Bone marrow (tissue), 2 donors: ENCODE results near the gene PIN4.
"Not testable (repeated sequence)": the region's sequence is repeated elsewhere in the genome, so short reads cannot be mapped to it uniquely, and the experiment has no call there.

Source experiments
- DNase-seq, 2 donors: peaks; one replicate each; lab custom pipeline; 2025; lab: John Stamatoyannopoulos, UW

PIN4 gene

DNA sequence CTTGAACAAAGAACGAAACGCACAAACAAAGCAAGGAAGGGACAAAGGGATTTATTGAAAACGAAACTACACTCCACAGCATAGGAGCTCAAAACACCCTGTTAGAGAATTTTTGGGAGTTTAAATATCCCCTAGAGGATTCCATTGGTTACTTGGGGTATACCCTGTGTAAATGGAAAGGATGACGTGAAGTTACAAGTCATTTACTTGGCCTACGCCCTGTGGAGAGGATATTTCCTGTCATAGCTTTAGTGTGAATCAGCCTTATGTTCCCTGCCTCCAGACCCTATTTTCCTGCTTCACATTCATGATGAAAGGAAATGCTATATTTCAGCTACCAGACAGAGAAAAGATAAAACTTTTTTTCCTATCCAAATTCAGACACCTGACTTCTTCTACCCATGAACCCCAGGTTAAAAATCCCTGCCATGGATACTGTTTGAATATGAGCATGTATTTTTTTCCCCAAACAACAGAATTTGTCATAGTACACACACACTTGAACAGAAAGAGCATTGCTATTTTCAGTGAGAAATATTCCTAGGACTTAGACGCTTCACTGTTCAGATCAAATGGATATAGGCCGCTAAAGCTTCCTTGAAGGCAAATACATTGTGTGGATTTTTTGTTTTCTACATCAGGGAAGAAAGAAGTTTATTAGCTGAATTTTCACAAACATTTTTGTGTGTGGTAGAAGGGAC, 20.4 kb downstream of the PIN4 start:
- DNase-seq, result no peak

DNA sequence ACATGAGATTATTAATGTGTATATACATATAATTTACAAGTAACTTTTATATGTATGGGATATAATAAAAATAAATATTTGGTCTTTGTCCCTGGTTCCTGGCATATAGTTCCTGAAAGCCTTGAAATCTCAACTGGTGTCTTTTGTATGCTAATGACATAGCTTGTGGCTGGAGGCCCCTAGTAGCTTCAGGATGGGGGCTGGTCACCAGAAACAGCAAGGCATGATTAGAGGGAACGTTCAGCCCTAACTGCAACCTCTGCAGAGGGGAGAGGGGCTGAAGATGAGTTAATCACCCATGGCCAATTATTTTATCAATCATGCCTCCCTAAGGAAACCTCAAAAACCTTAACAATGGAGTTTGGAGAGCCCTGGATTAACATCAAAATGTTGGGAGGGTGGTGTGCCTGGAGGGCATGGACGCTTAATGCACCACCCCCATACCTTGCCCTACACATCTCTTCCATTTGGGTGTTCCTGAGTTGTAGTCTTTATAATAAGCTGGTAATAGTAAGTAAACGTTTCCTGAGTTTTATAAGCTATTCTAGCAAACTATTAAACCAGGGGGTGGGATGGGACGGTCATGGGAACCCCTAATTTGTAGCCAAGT, 21.3 kb downstream of the PIN4 start:
- DNase-seq, result no peak

DNA sequence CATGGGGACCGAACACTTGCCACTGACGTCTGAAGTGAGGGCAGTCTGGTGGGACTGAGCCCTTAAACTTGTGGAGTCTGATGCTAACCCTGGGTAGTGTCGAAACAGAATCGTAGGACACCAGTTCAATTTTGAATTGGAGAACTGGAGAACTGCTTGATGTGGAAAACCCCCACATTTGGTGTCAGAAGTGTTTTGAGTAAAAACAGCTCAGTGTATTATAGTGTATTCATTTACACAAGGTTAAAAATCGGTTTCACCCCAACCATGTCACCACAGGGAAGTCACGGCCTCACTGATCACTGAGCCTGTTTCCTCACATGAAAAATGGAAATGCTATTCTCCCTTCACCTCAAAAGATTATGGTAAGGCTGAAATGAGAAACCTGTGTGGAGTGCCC, 21.9 kb downstream of the PIN4 start:
- DNase-seq, result no peak

DNA sequence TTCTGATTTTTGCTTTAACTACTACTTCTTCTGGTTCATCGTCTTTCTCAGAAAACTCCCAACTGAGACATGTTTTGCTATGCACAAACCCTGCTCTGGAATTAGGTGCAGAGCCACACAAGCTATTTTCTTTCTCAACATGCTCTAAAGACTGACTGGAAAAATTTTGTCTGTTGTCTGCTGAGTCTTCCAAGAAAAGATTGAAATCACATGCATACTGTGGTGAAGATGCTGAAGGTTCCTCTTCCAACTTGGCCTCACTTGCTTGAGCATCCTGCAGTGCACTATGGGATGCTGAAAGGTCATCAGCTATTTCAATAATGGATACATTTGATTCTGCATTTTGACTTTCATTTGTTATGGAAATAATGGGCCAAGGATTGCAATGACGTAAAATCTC, 24.1 kb downstream of the PIN4 start:
- DNase-seq, result no peak

DNA sequence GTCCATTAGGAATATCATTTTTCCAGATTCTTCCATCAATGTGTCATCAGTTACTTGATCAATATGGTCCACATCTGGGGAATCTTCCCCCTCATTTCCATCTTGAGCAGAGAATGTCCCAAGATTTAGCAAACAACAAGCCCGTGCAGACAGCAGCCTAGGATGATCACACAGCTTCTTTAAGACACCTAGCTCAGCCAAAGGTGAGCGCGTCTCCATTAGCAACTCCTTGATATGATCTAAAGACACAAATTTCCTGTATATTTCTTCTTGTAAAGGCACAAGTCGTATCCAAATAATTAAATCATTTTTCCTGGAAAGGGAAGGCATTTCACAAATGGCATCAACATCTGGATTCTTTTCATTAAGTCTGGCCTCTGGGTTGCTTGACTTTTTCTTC, 25.8 kb downstream of the PIN4 start:
- DNase-seq, result no peak

DNA sequence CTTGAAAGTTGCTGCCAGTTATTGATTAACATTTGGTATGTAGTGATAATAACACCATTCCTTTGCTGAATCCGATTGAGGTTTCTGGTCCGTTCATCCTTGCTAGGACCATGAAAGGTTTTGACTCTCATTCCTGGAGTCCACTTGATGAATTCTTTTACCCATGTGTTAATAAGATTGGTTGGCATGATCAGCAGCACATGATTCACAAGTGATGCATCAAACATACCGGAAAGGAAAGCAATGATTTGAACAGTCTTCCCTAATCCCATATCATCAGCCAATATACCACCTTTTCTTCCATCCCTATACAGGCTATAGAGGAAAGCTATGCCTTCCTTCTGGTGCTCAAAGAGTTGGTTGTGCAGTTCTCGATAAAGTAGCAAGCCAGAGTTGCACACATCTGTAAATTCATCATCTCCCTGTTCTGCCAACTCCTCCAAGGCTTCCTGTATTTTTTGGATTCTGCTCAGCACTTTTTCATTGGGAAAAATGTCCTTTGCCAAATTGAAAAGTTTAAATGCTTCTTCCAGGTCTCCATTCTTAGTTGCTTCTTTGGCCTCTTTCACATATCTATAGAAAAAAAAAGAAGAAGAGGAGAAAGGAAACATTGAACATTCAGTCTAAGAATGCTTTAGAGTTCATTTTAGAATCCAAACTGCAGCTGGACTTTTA, 26.7 kb downstream of the PIN4 start:
- DNase-seq, result no peak

DNA sequence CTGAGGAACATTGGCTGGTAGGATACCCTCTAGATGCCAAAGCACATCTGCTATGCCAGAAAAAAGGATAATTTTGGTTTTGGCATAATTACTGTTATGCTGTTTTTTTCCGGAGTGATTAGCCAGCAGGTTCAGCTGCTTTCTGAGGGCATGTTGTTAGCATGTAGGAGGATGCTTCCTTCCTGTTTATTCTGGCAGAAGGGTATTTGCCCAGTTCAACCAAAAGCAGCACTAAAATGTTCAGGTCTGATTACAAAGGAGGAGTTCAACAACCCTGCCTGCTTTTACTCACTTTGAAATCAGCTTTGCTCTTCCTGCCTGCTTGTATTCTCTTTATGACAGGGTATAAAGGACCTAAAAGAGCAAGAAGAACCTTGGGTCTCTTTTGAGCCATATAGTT, 35.4 kb downstream of the PIN4 start:
- DNase-seq, result no peak

DNA sequence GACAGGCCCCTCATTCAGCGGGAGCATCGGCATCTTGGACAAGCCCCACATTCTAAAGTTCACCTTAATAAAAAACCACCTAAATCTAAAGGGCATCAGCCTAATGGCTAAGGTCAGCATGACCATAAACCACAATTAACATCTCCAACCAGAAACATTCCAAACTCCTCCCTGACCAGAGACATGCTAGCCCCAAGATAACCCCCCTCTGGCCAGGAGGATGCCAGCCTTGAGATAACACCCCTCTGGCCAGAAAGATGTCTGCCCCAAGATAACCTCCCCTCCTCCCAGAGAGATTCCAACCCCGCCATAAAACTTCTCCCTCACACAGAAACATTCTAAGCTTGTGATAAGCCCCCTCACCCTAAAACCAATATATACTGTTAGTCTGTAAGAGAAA, 38.8 kb downstream of the PIN4 start:
- not testable (repeated sequence) for DNase-seq

DNA sequence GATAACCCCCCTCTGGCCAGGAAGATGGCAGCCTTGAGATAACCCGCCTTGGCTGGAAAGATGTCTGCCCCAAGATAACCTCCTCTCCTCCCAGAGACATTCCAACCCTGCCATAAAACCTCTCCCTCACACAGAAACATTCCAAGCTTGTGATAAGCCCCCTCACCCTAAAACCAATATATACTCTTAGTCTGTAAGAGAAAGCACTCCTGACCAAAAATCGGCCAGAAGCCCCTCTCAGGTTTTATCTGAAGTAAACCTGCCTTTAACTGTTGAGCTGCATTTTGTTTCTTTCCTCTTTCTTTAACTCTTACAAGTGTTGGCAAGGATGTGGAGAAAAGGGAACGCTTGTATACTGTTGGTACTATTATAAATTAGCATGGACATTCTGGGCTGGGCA, 48.7 kb downstream of the PIN4 start:
- DNase-seq, result no peak

DNA sequence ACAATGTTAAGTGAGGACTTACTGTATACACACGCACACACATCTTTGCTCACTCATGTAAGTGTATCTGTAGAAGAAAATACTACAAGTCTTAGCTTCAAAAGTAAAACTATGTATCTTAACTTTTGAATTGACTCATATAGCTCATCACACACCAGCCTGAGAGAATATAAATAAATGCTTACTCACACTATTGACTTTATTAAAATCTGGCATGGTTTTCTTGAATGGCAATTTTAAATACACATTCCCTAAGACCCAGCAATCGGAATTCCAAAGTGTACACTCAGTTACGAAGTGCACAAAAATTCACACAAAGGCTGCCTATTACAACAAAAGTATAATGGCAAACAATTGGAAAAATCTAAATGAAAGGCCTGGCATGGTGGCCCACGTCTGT, 55.3 kb downstream of the PIN4 start:
- DNase-seq, result no peak

DNA sequence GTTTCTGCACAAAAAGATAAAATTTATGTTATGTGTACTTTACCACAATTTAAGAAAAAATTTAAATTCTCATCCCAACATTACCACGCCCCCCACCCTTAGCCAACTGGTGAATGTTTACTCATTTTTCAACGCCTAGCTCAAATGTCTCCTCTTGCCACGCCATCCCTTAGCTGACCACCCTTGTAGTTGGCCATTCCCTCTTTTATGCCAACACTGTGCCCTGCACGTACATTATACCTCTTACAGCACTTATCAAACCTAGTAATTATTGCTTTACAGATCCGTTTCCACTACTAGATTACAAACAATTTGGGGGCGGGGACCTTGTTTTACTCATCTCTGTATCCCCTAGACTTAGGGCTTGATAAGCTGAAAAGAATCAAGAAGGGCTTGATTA, 56.6 kb downstream of the PIN4 start:
- DNase-seq, result no peak

DNA sequence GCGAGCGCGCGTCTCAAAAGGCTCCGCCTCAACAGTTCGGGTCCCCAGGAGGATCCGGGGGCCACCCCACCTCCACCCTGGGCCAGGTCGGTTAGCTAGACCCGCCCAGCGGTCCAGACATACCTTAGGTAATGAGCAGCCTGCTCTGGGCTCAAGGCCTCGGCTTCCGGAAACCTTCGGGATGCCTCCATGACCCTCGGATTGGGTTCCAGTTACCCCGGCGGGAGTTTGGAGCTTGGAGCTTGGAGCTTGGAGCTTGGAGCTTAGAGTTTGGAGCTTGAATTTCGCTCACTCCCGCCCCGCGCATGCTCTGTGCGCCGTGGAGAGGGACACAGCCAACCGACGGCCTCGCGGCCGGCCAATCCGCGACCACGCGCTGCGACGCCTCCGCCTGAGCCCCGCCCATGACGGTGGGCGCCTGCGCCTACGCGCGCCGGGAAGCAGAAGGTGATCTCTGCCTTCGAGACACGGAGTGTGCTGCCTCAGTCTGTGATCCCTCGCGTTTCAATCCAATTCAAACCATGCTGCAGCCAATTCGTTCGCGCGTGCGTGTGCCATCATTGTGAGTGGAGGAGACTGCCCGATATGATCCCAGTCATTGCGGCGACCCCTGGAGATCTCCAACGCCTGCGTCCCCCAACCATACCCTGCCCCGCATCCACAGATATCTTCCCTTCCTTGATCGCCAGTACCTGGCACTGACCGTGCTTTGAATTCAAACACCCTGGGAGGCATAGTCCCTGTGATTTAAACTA, 57.3 kb downstream of the PIN4 start, which contains the start of gene ERCC6L:
TSS of gene ERCC6L (minus strand) at position 307 of the 755 bp plus-strand sequence. CDS start at position 191, 116 bp downstream.
- peak; percentile 8 to 25 for DNase-seq

DNA sequence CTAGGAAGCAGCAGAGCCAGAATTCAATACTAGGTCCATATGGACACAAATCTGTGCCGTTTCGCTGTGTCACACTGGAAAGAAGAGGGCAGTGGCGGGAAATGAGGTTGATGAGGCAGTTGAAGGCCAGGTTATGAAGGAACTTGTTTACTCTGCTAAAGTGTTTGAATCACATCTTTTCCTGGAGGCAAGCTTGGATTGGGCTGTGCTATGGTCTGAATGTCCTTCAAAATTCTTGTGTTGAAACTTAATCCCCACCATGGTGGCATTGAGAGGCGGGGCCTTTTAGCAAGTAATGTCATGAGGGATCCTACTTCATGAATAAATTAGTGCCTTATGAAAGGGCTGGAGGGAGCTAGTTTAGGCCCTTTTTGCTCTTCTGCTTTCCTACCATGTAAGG, 59.4 kb downstream of the PIN4 start:
- no peak for DNase-seq

DNA sequence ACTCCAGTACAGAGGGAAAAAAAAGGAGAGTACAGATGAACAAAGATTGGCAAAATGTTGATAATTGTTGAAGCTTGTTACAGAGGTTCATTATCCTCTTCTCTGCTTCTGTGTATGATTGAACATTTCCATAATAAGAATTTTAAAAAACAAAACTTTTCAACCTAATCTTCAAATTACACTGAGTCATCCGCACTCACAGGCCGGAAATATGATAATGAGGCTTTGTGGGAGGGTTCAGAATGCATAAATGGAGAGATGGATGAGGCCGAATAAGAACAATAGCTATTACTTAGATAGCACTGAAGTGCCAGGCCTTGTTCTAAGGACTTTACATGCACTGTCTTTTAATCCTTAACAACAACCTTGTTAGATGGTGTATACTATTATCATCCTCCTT, 61.9 kb downstream of the PIN4 start:
- DNase-seq, result peak in 1 of 2 donors; percentile 15

DNA sequence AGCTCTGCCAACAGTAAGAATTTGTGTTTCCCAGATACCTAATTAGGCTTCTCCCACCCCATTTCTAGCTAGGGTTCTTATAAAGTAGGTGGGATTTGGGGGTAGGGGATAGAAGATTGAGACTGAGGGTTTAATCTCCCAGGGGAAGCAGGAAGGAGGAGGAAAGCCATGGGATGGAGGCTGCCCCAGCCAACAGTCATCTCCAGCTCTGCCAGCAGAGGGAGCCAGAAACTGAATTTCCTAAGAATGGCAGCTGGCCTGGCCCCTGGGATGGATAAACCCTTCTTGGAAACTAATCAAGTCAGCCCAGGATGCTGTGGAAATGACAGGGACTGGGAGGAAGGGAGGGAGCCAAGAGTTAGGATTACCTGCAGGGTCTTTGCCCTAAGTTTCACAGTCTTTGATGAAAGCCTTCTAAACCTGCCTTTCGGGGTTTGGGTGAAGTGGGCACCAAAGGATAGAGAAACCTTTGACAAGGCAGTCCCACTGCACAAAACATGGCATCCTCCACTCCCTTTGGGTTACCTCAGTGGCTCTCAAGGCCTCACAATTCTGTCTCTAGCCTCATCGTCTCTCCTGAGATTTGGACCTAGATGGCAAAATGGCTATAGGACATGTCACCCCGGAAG, 64.0 kb downstream of the PIN4 start:
- DNase-seq, result no peak

DNA sequence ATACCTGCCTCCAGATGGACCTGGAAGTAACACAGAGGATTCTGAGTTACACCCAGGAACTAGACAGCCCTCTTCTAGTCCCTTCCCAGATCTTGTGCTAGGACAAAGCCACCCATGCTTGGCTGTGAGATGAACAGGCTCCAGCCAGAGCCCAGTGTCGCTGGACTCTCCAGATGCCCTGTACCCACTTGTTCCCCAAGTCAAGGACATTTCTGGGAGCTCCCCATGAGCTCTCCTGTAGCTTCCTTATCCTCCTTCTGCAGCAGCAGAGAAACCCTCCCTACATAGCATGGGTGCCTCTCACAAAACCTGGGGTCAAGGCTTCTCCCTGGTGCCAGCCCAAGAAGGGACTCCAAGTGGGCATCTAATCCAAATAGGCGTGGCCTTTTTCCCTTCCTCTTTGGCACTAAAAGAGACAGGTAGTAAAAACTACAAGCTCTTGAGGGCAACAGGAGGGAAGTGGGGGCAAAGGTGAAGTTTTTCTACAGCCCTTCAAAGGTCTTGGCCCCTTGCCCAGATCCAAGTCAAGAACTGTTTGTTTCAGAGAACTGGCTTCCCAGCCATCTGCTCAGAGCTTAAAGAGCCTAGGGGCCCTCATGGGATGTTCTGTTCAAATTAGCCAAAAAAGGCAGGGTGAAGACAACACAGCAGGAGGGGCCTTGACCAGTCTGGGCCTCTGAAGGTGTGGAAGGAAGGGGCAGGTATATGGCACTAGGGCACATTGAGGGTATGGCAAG, 65.8 kb downstream of the PIN4 start:
- no peak for DNase-seq
